ENCODE measurements around the gene IDS.

Gene IDS

DNA sequence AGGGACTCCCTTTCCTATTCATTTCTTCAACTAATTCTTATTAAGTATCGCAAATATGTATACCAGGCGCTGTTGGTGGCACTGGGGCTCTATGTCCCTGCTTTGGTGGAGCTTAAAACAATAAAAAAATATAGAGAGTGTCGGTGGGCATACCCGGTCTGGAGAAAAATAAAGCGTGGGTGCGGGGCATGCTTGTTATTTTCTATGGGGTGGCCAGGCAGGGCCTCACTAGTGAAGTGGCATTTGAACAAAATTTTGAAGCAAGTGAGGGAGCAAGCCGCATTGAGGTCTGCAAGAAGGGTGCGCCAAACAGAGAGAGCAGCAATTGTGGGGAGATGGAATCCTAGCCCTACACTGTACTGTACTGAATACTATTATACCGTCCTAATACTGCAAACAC, 565 bp upstream of the IDS start:
- TF ChIP-seq CTCF (IDR thresholded peaks at IDR 0.05) = no peak

GRCh38 chrX:149504226-149504914, 736 bp downstream of the IDS start:
- peak; percentile 27; the same call in 1 of the 2 replicates for TF ChIP-seq CTCF (IDR thresholded peaks at IDR 0.05)

DNA sequence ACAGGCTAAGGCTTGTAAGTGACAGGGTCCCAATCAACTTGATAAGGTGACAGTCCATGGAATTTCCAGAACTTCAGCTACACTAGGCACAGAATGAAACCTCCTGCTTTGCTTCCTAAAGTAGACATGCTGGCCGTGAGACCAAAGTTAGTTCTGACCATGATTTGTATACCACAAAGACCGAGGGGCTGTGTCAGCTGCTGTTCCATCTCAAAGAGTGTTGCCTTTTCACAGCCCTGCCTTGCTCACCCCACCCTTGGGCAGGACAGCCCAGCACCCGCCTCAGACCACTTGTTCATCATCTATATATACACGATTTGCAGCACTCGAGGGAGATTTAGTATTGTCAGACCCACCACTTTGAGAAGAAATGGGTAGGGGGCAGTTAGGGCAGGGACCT, 5.3 kb downstream of the IDS start:
- TF ChIP-seq CTCF (IDR thresholded peaks at IDR 0.05) = no peak

DNA sequence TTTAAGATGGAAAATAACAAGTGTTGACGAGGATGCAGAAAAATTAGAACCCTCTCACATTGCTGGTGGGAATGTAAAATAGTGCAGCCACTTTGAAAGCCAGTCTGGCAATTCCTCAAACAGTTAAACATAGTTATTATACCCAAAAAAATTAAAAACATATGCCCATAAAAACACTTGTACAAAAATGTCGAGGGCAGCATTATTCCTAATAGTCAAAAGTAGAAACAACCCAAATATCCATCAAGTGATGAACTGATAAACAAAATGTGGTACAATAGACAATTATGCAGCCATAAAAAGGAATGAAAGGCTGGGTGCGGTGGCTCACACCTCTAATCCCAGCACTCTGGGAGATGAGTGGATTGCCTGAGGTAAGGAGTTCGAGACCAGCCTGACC, 6.3 kb downstream of the IDS start:
- TF ChIP-seq CTCF (IDR thresholded peaks at IDR 0.05) = no peak

DNA sequence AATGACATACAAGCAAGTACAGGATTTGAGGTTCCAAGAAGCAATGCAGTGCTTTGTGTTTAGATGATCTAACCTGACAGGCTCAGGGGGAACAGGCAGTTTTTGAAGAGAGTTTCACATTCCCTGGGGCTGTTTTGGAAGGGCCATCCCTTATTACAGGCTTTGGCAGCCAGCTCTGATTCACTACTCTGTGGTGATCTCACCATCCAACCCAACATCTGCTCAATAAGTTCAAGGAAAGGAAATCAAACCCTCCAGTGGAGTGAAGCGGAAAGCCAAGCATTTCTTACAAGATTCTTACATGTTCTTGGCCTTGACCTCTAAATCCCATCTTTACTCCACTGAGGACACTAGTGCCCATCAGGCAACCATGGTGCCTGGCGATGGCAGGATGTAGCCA, 7.5 kb downstream of the IDS start:
- TF ChIP-seq CTCF (IDR thresholded peaks at IDR 0.05) = no peak

DNA sequence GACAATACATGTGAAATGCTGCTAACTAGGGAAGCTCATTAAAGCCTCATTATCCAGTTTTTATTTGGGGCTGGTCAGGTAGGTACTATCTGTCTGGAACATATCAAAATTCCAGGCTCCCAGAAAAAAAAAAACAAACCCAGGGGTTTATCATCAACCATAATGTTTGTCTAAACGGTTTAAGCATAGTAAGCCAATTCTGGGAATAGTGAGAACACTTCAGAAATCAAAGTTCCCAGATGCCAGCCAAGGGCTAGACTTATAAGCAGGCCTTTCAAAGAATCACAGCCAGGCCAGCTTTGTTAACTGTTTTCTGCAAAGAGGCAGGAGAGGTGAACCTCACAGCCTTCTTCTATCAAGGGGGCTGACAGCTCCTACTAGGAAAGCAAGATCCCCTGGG, 8.1 kb downstream of the IDS start:
- TF ChIP-seq CTCF (IDR thresholded peaks at IDR 0.05) = no peak

DNA sequence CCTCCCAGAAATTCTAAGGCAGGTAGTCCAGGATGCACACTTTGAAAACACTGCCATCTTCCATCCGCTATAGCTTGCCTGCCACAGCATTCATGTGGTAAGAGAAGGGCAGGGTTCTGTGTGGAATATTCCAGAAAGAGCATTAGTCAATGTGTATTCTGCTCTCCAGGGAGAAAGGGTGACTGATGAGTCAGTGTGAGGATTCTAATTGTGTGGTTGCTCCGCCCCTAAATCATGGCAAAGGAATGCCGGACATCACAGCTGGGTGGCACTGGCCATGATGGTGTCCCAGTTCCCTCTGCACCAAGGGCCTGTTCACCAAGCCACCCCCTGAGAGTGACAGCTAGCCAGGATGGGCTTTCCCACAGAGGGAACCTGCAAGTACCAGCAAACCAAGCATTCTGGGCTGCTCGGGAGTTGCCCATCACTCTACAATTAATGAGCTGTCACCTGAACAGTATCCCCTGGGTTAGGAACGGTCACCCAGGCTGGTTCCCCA, 9.5 kb downstream of the IDS start:
- TF ChIP-seq CTCF (IDR thresholded peaks at IDR 0.05) = no peak

Measured in LNCAP (cell line).